ENCODE measurements around the gene TLK1. TPM values are rescaled to one million over a fixed set of nuclear protein-coding genes. Genes with fewer than 3 reads are reported as not detected.

Gene TLK1
- total RNA-seq, 1 donor from 2014 or later, result 32.2 TPM

- intact Hi-C loops (cut with DNase I), result no loop called here
- Histone ChIP-seq H3K4me1 (peaks cover 0 to 4% of the 10 kb centered on the region in 2 donors), H3K27me3 (no peaks in the 10 kb centered on the region), H3K36me3 (peaks cover 0 to 4% of the 10 kb centered on the region in 2 donors), H3K4me3 (no peak overlapping the region), H3K9me3 (no peaks in the 10 kb centered on the region), H3K27ac (no peak overlapping the region)
- DNase-seq (ENCODE audit: low spot score in 2 of 2), result no peak
- no peak for TF ChIP-seq CTCF (IDR thresholded peaks at IDR 0.05)
Measured at GRCh38 chr2:170942615-170943014, 218.1 kb downstream of the TLK1 start.

Other genes starting within 250 kb of the TLK1 start
- 21.5 TPM for gene GORASP2, start 231.6 kb downstream of the TLK1 start, total RNA-seq

Data from ascending aorta (tissue), 2 donors.